Fibroblast of the aortic adventitia (primary cell): ENCODE results near the gene PIP5K1C. TPM values are rescaled to one million over a fixed set of nuclear protein-coding genes. Genes with fewer than 3 reads are reported as not detected.

Experiments
- DNase-seq: peaks from one replicate; pipeline ENCODE4 v3.0.0-alpha.2; 2010; ENCODE audit warnings: low read depth
- H3K4me3 ChIP-seq: 2 replicates; pipeline ENCODE4 v1.5.1; 2011; ENCODE audit warnings: low read depth, mild to moderate bottlenecking, control low read depth, low read length, moderate library complexity
- CTCF ChIP-seq: IDR thresholded peaks from 2 replicates; pipeline ENCODE4 v1.5.1; 2011; ENCODE audit warnings: mild to moderate bottlenecking, low read length, control low read depth, inconsistent platforms; ENCODE audit not compliant: insufficient read depth
- total RNA-seq: library from RNA; depleted of rRNA; stranded (reverse); fragments of >200 nt; gene quantifications from 2 replicates; pipeline ENCODE4 v1.2.3, GENCODE V29; 2012; ENCODE audit warnings: low replicate concordance

Gene PIP5K1C
- total RNA-seq, 1 donor = 32.2 TPM

GRCh38 chr19:3691372-3691716 lies 8.9 kb downstream of the PIP5K1C start:
- H3K4me3 ChIP-seq = no peak overlapping the region
- no peak for TF ChIP-seq CTCF
- DNase-seq = no peak

GRCh38 chr19:3690551-3691371 lies 9.5 kb downstream of the PIP5K1C start:
- H3K4me3 ChIP-seq = no peak overlapping the region
- TF ChIP-seq CTCF = no peak
- no peak for DNase-seq

- H3K4me3 ChIP-seq = no peak overlapping the region
- DNase-seq = no peak
- no peak for TF ChIP-seq CTCF
These were observed 12.2 kb downstream of the PIP5K1C start for GRCh38 chr19:3687774-3688706.

- no peak for DNase-seq
- TF ChIP-seq CTCF = no peak
- H3K4me3 ChIP-seq = no peak overlapping the region
These were observed 12.9 kb downstream of the PIP5K1C start for GRCh38 chr19:3687393-3687773.

GRCh38 chr19:3684817-3685410 lies 15.4 kb downstream of the PIP5K1C start:
- no peak for TF ChIP-seq CTCF
- DNase-seq = no peak

GRCh38 chr19:3684054-3684816 lies 16.0 kb downstream of the PIP5K1C start:
- H3K4me3 ChIP-seq = no peak overlapping the region
- TF ChIP-seq CTCF = no peak
- DNase-seq = no peak

More at GRCh38 chr19:3684817-3685410, 15.4 kb downstream of the PIP5K1C start:
- no peak overlapping the region for H3K4me3 ChIP-seq
